ENCODE results near the gene SKP2. TPM values are rescaled to one million over a fixed set of nuclear protein-coding genes. Genes with fewer than 3 reads are reported as not detected.

The SKP2 gene
- total RNA-seq, 2 donors from 2014 or later, result 32.8 to 53.0 TPM

Other genes starting within 250 kb of the SKP2 start
- 1 to 10 TPM in 1 of 2 donors, not detected in 1; 1.1 TPM for gene CAPSL, start 213.5 kb upstream of the SKP2 start, total RNA-seq
- not detected for gene UGT3A1, start 160.7 kb upstream of the SKP2 start, total RNA-seq
- under 1 TPM in 1 of 2 donors, not detected in 1; 0.28 TPM for gene UGT3A2, start 85.2 kb upstream of the SKP2 start, total RNA-seq
- gene LMBRD2, start 224 bp upstream of the SKP2 start, total RNA-seq, result 10 to 100 TPM; 11.1 to 11.6 TPM
- gene NADK2, start 89.8 kb downstream of the SKP2 start, total RNA-seq, result 10 to 100 TPM in 1 of 2 donors, 1 to 10 TPM in 1; 7.2 to 11.0 TPM
- gene RANBP3L, start 149.8 kb downstream of the SKP2 start, total RNA-seq, result not detected